Activated naive CD4-positive, alpha-beta T cell treated with anti-CD3 and anti-CD28 coated beads, Interleukin-2, amount 50 U/mL, for 24 hours (primary cell): Measurements from ENCODE around the gene SEPTIN7.
"Not testable (repeated sequence)": the region's sequence is repeated elsewhere in the genome, so short reads cannot be mapped to it uniquely, and the experiment has no call there.

ENCODE experiments used
- H3K27ac Mint-ChIP-seq: one replicate; pipeline ENCODE4 v1.8.0; 2021; ENCODE audit warnings: mild to moderate bottlenecking, mixed read lengths
- H3K27me3 Mint-ChIP-seq: one replicate; pipeline ENCODE4 v1.8.0; 2021; ENCODE audit warnings: mixed read lengths
- H3K36me3 Mint-ChIP-seq: one replicate; pipeline ENCODE4 v1.8.0; 2021; ENCODE audit warnings: mixed read lengths
- H3K4me1 Mint-ChIP-seq: one replicate; pipeline ENCODE4 v1.8.0; 2021; ENCODE audit warnings: mixed read lengths
- H3K4me3 Mint-ChIP-seq: one replicate; pipeline ENCODE4 v1.8.0; 2021; ENCODE audit warnings: mild to moderate bottlenecking, mixed read lengths
- H3K9me3 Mint-ChIP-seq: one replicate; pipeline ENCODE4 v1.8.0; 2021; ENCODE audit warnings: mixed read lengths

SEPTIN7 gene

DNA sequence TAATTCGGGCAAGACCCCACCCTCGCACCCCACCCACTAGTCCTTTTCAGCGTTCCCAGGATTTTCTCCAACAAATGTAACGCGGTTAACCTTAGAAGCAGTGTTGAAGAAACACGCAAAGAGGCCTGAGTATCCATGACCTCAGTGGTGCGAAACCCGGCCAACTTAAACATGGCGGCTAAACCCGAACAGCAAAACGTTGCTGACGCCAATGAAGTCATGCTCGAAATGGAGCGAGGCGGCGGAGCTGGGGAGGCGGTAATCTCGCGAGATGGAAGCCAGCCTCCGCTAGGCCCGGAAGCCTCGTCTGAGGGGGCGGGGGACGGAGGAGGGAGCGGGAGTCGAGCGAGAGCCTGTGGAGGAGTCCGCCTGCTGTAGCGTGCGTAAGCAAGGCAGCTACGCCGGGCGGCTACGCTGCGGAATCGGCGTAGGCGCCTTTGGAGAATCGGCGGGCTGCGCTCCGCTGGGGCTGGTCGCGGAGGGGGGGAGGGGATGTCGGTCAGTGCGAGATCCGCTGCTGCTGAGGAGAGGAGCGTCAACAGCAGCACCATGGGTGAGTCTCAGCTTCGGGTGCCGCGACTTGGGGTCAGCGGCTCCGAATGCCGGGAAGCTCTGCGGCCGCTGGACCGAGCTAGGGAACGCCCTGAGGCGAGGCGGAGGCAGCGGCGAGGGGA, at the start of gene SEPTIN7:
Gene SEPTIN7 (plus strand): TSS at position 340 of the 674 bp plus-strand sequence. CDS start 153 bp downstream, at position 493.
- Mint-ChIP-seq H3K9me3 (no peaks in the 10 kb centered on the region), H3K4me3 (peak within 1 kb of the TSS; percentile 99), H3K27me3 (no peaks in the 10 kb centered on the region), H3K4me1 (peaks cover 47% of the 10 kb centered on the region), H3K27ac (peak within 1 kb of the TSS; percentile 98), H3K36me3 (peaks cover 10% of the 10 kb centered on the region)

- no peak overlapping the region for H3K4me3 Mint-ChIP-seq
- no peaks in the 10 kb centered on the region for H3K4me1 Mint-ChIP-seq
- H3K36me3 Mint-ChIP-seq: peaks cover 5% of the 10 kb centered on the region
- no peak overlapping the region for H3K27ac Mint-ChIP-seq
- H3K9me3 Mint-ChIP-seq: no peaks in the 10 kb centered on the region
- no peaks in the 10 kb centered on the region for H3K27me3 Mint-ChIP-seq
Observed at GRCh38 chr7:35752742-35753141, 48.1 kb upstream of the SEPTIN7 start.

DNA sequence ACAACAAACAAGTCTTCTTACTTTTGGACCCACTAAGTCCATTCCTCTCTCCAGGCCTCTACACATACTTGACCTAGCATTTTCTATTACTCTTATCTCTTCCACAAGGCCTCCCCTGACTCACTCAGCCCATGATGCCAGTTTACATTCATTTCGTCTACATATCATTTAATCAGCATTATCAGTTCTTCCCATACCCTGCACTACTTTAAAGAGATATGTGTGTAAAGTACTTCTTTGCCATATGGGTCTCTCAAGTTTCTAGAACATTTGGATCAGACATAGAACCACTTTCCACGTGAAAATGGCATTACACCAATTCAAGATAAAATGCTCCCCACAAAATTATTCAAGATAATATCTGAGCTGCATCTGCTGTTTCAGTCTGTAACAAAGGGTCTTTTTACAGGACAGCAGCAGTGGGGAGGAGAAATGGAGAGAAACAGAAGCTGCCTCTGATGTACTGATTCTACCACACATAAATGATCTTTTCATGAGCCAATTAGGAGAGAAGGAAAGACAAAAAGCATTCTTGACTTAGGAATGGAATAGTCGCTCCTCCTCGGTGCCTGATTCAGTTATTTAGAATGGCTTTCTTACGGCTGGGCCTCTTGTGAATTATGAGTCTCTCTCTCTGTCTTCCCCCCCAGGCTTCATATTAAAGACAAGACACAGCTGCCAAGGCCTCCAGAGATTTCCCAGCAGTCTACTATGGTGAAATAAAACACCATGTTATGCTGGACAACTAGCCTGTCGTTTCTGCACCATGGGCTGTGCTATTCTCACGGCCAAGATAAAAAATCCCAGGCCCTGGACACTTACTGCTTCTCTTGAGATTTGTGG, 46.9 kb upstream of the SEPTIN7 start:
- Mint-ChIP-seq H3K9me3 (no peaks in the 10 kb centered on the region), H3K4me1 (peaks cover 10% of the 10 kb centered on the region), H3K27me3 (no peaks in the 10 kb centered on the region), H3K4me3 (no peak overlapping the region), H3K27ac (no peak overlapping the region), H3K36me3 (peaks cover 5% of the 10 kb centered on the region)

GRCh38 chr7:35754741-35755140, 46.1 kb upstream of the SEPTIN7 start:
- no peak overlapping the region for H3K27ac Mint-ChIP-seq
- H3K36me3 Mint-ChIP-seq: peaks cover 5% of the 10 kb centered on the region
- H3K9me3 Mint-ChIP-seq: no peaks in the 10 kb centered on the region
- no peaks in the 10 kb centered on the region for H3K27me3 Mint-ChIP-seq
- no peak overlapping the region for H3K4me3 Mint-ChIP-seq
- peaks cover 10% of the 10 kb centered on the region for H3K4me1 Mint-ChIP-seq

- H3K4me3 Mint-ChIP-seq: no peak overlapping the region
- H3K36me3 Mint-ChIP-seq: peaks cover 4% of the 10 kb centered on the region
- H3K9me3 Mint-ChIP-seq: no peaks in the 10 kb centered on the region
- H3K4me1 Mint-ChIP-seq: peaks cover 10% of the 10 kb centered on the region
- no peaks in the 10 kb centered on the region for H3K27me3 Mint-ChIP-seq
- no peak overlapping the region for H3K27ac Mint-ChIP-seq
Observed at GRCh38 chr7:35755711-35756110, 45.1 kb upstream of the SEPTIN7 start.

GRCh38 chr7:35756453-35756852, 44.4 kb upstream of the SEPTIN7 start:
- peaks cover 10% of the 10 kb centered on the region for H3K4me1 Mint-ChIP-seq
- not testable (repeated sequence) for H3K27ac Mint-ChIP-seq, H3K9me3 Mint-ChIP-seq, H3K4me3 Mint-ChIP-seq, H3K27me3 Mint-ChIP-seq, H3K36me3 Mint-ChIP-seq

DNA sequence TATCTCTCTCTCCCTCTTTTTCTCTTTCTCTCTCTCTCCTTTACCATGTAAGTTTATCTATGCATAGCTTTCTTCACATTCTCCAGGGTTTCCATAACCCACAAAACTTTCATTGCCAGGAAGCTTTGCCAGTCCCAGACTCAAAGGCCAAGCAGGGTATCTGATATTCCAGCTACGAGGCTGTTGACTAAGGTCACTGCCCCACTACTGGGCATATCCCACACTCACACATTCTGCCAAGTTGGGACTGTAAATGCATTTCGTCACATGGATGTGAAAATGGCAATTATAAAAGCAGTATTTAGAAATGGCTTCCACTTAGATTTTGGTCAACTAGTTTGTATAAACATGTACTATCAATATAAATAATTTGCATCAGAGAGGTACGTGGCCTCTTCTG, 43.3 kb upstream of the SEPTIN7 start:
- Mint-ChIP-seq H3K36me3 (peaks cover 2% of the 10 kb centered on the region), H3K27ac (no peak overlapping the region), H3K9me3 (no peaks in the 10 kb centered on the region), H3K4me1 (peaks cover 10% of the 10 kb centered on the region), H3K27me3 (no peaks in the 10 kb centered on the region), H3K4me3 (no peak overlapping the region)

DNA sequence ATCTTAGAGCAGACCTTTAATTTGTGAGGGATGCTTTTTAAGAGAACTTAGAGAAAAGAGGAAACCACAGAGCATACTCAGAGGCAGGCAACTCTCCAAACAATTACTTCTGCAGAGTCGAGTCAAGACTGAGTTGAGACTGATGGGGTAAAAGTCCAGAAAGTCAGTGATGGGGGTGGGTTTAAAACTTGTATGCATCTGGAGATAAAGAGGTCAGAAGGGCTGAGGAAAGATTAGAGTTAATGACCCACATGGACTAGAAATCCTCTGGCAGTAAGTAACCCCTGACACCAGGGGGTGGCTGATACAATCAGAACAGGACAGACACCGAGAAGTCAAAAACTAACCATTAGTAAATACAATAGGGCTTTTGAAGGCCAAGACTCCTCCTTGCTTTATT, 42.4 kb upstream of the SEPTIN7 start:
- H3K36me3 Mint-ChIP-seq: peaks cover 2% of the 10 kb centered on the region
- H3K9me3 Mint-ChIP-seq: no peaks in the 10 kb centered on the region
- no peak overlapping the region for H3K4me3 Mint-ChIP-seq
- H3K4me1 Mint-ChIP-seq: peaks cover 10% of the 10 kb centered on the region
- H3K27ac Mint-ChIP-seq: peak overlapping the region; percentile 20
- no peaks in the 10 kb centered on the region for H3K27me3 Mint-ChIP-seq

GRCh38 chr7:35760143-35760745, 40.6 kb upstream of the SEPTIN7 start:
- Mint-ChIP-seq H3K4me3 (no peak overlapping the region), H3K36me3 (peaks cover 2% of the 10 kb centered on the region), H3K27ac (no peak overlapping the region), H3K27me3 (no peaks in the 10 kb centered on the region), H3K9me3 (no peaks in the 10 kb centered on the region), H3K4me1 (peaks cover 10% of the 10 kb centered on the region)

DNA sequence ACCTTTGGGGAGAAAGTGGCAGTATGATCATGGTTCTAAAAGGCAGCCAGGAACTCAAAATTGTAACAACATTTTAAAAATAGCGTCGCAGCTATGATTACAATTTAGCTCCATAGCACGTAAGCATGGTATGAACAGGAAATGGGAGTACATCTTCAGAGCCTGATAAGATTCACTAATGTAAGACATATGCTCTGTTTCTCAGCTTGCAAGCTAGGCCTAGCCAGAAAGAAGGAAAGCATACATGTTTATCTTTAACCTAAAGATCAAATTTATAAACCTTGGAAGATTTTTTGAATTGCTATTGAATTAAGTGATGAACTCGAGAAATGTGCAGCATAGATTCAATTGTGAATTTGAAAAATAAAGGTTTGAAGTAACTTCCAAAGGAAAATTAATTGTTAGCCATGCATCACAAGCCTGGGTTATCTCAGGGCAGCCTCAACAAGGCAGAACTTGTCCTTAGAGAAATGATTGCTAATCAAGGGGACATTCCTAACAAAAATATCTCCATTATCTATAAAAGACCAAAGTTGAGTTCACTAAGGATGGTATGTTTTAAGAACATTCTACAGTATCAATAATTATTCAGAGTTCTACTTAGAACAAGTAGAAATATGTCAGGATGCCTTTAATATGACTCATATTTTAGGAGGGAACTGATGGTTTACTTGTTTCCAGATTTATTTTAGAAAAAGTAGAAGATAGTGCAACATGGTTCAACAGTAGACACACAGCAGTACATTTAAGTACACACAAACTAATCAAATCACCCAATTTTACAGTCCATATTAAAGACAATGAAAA, 38.8 kb upstream of the SEPTIN7 start:
- Mint-ChIP-seq H3K4me3 (no peak overlapping the region), H3K4me1 (peaks cover 10% of the 10 kb centered on the region), H3K27ac (no peak overlapping the region), H3K9me3 (no peaks in the 10 kb centered on the region), H3K36me3 (no peaks in the 10 kb centered on the region), H3K27me3 (no peaks in the 10 kb centered on the region)

- Mint-ChIP-seq H3K9me3 (no peaks in the 10 kb centered on the region), H3K4me3 (no peak overlapping the region), H3K4me1 (peaks cover 10% of the 10 kb centered on the region), H3K36me3 (no peaks in the 10 kb centered on the region), H3K27me3 (no peaks in the 10 kb centered on the region), H3K27ac (no peak overlapping the region)
Observed at GRCh38 chr7:35762781-35763180, 38.1 kb upstream of the SEPTIN7 start.

- H3K36me3 Mint-ChIP-seq: no peaks in the 10 kb centered on the region
- H3K9me3 Mint-ChIP-seq: no peaks in the 10 kb centered on the region
- no peaks in the 10 kb centered on the region for H3K27me3 Mint-ChIP-seq
- no peak overlapping the region for H3K4me3 Mint-ChIP-seq
- no peaks in the 10 kb centered on the region for H3K4me1 Mint-ChIP-seq
- H3K27ac Mint-ChIP-seq: no peak overlapping the region
Observed at GRCh38 chr7:35768346-35768745, 32.5 kb upstream of the SEPTIN7 start.

- H3K27me3 Mint-ChIP-seq: no peaks in the 10 kb centered on the region
- no peaks in the 10 kb centered on the region for H3K9me3 Mint-ChIP-seq
- no peaks in the 10 kb centered on the region for H3K4me1 Mint-ChIP-seq
- H3K36me3 Mint-ChIP-seq: no peaks in the 10 kb centered on the region
- no peak overlapping the region for H3K27ac Mint-ChIP-seq
- H3K4me3 Mint-ChIP-seq: no peak overlapping the region
Observed at GRCh38 chr7:35771776-35772175, 29.1 kb upstream of the SEPTIN7 start.

DNA sequence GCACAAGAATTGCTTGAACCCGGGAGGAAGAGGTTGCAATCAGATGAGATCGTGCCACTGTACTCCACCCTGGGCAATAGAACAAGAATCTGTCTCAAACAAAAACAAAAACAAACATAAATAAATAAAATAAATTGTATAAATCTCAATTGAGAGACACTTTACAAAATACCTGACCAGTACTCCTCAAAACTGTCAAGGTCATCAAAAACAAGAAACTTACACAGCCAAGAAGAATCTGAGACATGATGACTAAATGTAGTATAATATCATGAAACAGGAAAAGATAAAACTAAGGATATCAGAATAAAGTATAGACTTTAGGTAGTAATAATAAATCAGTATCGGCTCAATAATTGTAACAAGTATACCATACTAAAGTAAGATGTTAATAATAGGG, 26.9 kb upstream of the SEPTIN7 start:
- no peaks in the 10 kb centered on the region for H3K9me3 Mint-ChIP-seq
- no peak overlapping the region for H3K27ac Mint-ChIP-seq
- no peaks in the 10 kb centered on the region for H3K27me3 Mint-ChIP-seq
- no peaks in the 10 kb centered on the region for H3K4me1 Mint-ChIP-seq
- no peak overlapping the region for H3K4me3 Mint-ChIP-seq
- no peaks in the 10 kb centered on the region for H3K36me3 Mint-ChIP-seq

GRCh38 chr7:35776686-35777085, 24.2 kb upstream of the SEPTIN7 start:
- Mint-ChIP-seq H3K9me3 (no peaks in the 10 kb centered on the region), H3K27me3 (no peaks in the 10 kb centered on the region), H3K4me3 (no peak overlapping the region), H3K36me3 (no peaks in the 10 kb centered on the region), H3K4me1 (no peaks in the 10 kb centered on the region), H3K27ac (no peak overlapping the region)
